Psoas muscle (tissue), 8 donors: ENCODE results near the gene NOX5. TPM values are rescaled to one million over a fixed set of nuclear protein-coding genes. Genes with fewer than 3 reads are reported as not detected.

Experiments used
- ATAC-seq, 4 donors: fragments of 200-7000 bp; cut with Tn5 transposase; one replicate each; pipeline ENCODE4 v1.9.1; 2020; ENCODE audit warnings: moderate library complexity in 3 of 4, mild to moderate bottlenecking in 2 of 4
- DNase-seq, 2 donors: peaks; one replicate each; pipeline ENCODE4 v3.0.0-alpha.2; 2020
- H3K27ac ChIP-seq: fragments of 200-600 bp; one replicate; pipeline ENCODE4 v1.8.0; 2022
- H3K27me3 ChIP-seq, 3 donors: fragments of 200-600 bp in 1 of 3; one replicate each; pipeline versions ENCODE4 v1.6.1 to v1.8.0; 2013 to 2022; ENCODE audit warnings: low read length in 2 of 3, mild to moderate bottlenecking in 2 of 3, moderate library complexity in 1 of 3; ENCODE audit not compliant: insufficient read depth in 3 of 3
- H3K36me3 ChIP-seq, 2 donors: fragments of 200-600 bp in 1 of 2; one replicate each; pipeline versions ENCODE4 v1.6.1 to v1.8.0; 2013 to 2022; ENCODE audit warnings: low read depth in 1 of 2, mild to moderate bottlenecking in 1 of 2, moderate library complexity in 1 of 2; ENCODE audit not compliant: insufficient read depth in 1 of 2
- H3K4me1 ChIP-seq: fragments of 200-600 bp; one replicate; pipeline ENCODE4 v1.8.0; 2022
- H3K4me3 ChIP-seq: fragments of 200-600 bp; one replicate; pipeline ENCODE4 v1.8.0; 2022; ENCODE audit warnings: mild to moderate bottlenecking
- H3K9me3 ChIP-seq: fragments of 200-600 bp; one replicate; pipeline ENCODE4 v1.8.0; 2022
- WGBS, 3 donors: extraction: QIAGEN DNeasy Blood & Tissue Kit; methylation state at CpG; one replicate each; pipeline versions ENCODE4 v1.1.6 to v1.1.7; 2013; 5-methylcytosine and 5-hydroxymethylcytosine counted together
- intact Hi-C, 2 donors: fragments of 100-400 bp; cut with DNase I; formaldehyde crosslinking; loops; one replicate each; pipeline versions ENCODE4 v1.11.0 to v1.14.2; 2022
- polyA plus RNA-seq, 3 donors: library from polyadenylated mRNA; stranded (reverse); fragments of 200-250 nt; gene quantifications; one replicate each; pipeline ENCODE4 v1.2.3, GENCODE V29; 2013
- total RNA-seq, 4 donors: library from RNA; stranded (reverse); fragmentation: NEBNext Ultra II Directional in 2 of 4; extraction: Animal tissue kit (Norgen Biotek cat#: 25700) in 2 of 4; gene quantifications; one replicate each; pipeline versions ENCODE4 v1.2.1 to v1.2.4, GENCODE V29; 2021 to 2023
- TF ChIP-seq, protein P1 (sequence below): fragments of 200-600 bp; IDR thresholded peaks from one replicate; pipeline ENCODE4 v1.8.0; 2022; ENCODE audit warnings: antibody characterized with exemption
- donor health status: healthy with polysubstance abuse.
- donor health status: DM: no; HTN: no; CAD: no; lungs with moderate emphysema.
- donor health status: Bipolar disorder and iron deficiency.
- donor health status: healthy.
- donor health status: DM: yes; HTN: yes; CAD: no.
- donor health status: DM: no; HTN: no; CAD: no.
- donor health status: DM: no; HTN: no; CAD: no.
- donor health status: DM: yes; HTN: yes; CAD: no.

NOX5 gene
- total and polyA plus RNA-seq, 7 donors, result 0.03 to 0.13 (median 0.04) TPM; not detected in 3

DNA sequence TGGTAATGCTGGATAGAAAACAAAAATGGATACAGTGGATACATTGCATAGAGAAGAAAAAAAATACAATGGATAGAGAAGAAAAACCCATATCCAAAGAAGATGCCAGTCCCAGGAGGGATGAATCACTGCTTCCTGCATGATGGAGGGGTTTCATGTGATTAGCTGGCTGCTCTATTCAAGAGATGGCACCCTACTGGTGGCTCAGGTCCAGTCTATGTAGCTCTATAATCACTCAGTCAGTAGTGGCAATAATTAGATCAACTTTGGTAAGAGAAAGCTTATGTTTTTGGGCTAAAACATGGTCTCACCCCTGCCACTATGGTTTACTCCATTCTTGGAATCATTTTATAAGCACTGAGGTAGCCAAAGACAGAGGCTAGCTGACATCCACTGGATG is 33.7 kb upstream of the NOX5 start:
- DNase-seq (no peak), ATAC-seq (no peak)
- no peaks in the 10 kb centered on the region for H3K36me3 ChIP-seq
- intact Hi-C loops, result no loop called here
- TF ChIP-seq, protein P1, sequence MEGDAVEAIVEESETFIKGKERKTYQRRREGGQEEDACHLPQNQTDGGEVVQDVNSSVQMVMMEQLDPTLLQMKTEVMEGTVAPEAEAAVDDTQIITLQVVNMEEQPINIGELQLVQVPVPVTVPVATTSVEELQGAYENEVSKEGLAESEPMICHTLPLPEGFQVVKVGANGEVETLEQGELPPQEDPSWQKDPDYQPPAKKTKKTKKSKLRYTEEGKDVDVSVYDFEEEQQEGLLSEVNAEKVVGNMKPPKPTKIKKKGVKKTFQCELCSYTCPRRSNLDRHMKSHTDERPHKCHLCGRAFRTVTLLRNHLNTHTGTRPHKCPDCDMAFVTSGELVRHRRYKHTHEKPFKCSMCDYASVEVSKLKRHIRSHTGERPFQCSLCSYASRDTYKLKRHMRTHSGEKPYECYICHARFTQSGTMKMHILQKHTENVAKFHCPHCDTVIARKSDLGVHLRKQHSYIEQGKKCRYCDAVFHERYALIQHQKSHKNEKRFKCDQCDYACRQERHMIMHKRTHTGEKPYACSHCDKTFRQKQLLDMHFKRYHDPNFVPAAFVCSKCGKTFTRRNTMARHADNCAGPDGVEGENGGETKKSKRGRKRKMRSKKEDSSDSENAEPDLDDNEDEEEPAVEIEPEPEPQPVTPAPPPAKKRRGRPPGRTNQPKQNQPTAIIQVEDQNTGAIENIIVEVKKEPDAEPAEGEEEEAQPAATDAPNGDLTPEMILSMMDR, result no peak
- H3K27me3 ChIP-seq, result peaks cover 0 to 7% (median 3%) of the 10 kb centered on the region in 3 donors
- no peaks in the 10 kb centered on the region for H3K4me1 ChIP-seq
- H3K9me3 ChIP-seq, result no peaks in the 10 kb centered on the region
- no peak overlapping the region for H3K4me3 ChIP-seq
- H3K27ac ChIP-seq, result no peak overlapping the region

DNA sequence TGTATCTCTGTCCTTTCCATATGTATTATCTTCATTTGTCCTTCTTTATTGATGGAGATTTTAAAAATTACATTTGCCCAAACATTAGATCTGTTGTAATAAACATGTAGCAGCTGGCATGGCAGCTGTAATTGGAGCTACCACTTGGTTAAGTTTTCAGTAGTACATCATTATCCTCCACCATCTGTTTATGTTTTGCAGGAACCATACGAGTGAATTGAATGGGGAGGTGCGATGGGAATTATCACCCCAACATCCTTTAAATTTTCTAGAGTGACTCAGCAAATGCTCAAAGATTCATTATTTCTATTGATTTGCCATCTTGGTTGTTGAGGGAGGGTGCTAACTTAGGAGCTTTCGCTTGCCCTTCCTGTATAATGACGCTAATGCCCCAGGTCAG is 32.6 kb upstream of the NOX5 start:
- WGBS, 3 donors, result 68 to 74% (median 70%) methylated on average over 4 of the region's 4 CpGs
- TF ChIP-seq, protein P1, result no peak
- intact Hi-C loops, result no loop called here

DNA sequence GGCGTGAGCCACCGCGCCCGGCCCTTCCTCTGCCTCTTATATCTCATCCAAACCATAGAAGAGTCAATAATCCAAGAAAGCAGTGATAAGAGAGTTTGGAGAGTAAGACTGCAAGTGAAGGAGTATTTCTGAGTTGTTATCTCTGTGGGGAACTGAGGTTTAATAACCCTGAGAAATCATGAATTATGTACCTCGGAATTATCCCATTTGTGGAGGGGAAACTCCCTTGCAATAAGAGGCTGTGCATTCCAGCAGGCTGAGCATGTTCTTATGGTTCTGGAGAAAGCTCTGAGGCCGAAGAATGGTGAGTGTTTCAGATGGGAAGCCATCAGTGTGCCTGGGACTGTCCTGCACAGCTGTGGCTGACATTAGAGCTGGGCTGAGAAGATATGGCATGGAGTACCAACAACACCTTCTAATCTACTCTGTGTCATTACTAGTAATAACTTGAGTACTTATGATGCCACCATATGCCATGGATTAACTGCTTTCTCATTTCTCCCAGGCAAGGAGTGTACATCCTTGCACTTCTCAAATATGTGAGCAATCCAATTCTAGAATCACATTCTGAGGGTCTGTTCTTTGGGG is 31.4 kb upstream of the NOX5 start:
- Histone ChIP-seq H3K27me3 (peaks cover 0 to 7% (median 3%) of the 10 kb centered on the region in 3 donors), H3K4me3 (no peak overlapping the region), H3K4me1 (no peaks in the 10 kb centered on the region), H3K36me3 (no peaks in the 10 kb centered on the region), H3K9me3 (no peaks in the 10 kb centered on the region), H3K27ac (no peak overlapping the region)
- ATAC-seq (no peak), DNase-seq (no peak)
- 87 to 93% (median 90%) methylated on average over 6 of the region's 6 CpGs for WGBS, 3 donors
- intact Hi-C loops, result no loop called here
- TF ChIP-seq, protein P1, result no peak

More for the DNA sequence above, 32.6 kb upstream of the NOX5 start:
- ATAC-seq (no peak), DNase-seq (no peak)
- Histone ChIP-seq H3K36me3 (no peaks in the 10 kb centered on the region), H3K9me3 (no peaks in the 10 kb centered on the region), H3K4me3 (no peak overlapping the region), H3K27me3 (peaks cover 0 to 7% (median 3%) of the 10 kb centered on the region in 3 donors), H3K4me1 (no peaks in the 10 kb centered on the region), H3K27ac (no peak overlapping the region)

GRCh38 chr15:68983961-68984481 is 30.5 kb upstream of the NOX5 start:
- TF ChIP-seq, protein P1, result no peak
- H3K27ac ChIP-seq, result no peak overlapping the region
- ATAC-seq, result no peak
- no peaks in the 10 kb centered on the region for H3K4me1 ChIP-seq
- no peak for DNase-seq
- H3K27me3 ChIP-seq, result peaks cover 0 to 7% (median 3%) of the 10 kb centered on the region in 3 donors
- no peak overlapping the region for H3K4me3 ChIP-seq
- H3K36me3 ChIP-seq, result no peaks in the 10 kb centered on the region
- WGBS, 3 donors, result 47 to 65% (median 53%) methylated on average over 4 of the region's 4 CpGs
- H3K9me3 ChIP-seq, result no peaks in the 10 kb centered on the region
- intact Hi-C loops, result no loop called here

DNA sequence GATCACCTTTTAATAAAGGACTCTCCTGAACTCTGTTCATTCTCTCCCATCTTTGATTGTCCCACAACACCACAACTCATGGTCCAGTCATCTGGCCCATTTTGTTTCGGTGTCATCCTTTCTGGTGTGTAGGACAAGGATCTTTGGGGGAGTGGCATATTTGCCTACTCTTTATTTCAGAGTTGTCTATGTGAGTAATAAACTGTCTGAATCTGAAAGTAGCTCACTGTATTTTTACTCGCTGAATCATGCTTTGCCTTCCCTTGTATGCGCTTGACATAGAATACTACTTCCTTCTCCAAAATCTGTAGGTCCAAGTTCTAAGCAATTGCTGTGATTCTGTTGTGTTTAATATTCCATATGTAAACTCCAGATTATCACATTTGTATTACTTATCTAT is 29.9 kb upstream of the NOX5 start:
- H3K9me3 ChIP-seq, result no peaks in the 10 kb centered on the region
- TF ChIP-seq, protein P1, result no peak
- 96 to 97% (median 96%) methylated on average over 3 of the region's 3 CpGs for WGBS, 3 donors
- no peak overlapping the region for H3K4me3 ChIP-seq
- H3K27me3 ChIP-seq, result peaks cover 0 to 7% (median 3%) of the 10 kb centered on the region in 3 donors
- H3K27ac ChIP-seq, result no peak overlapping the region
- no peaks in the 10 kb centered on the region for H3K4me1 ChIP-seq
- DNase-seq (no peak), ATAC-seq (no peak)
- intact Hi-C loops, result no loop called here
- H3K36me3 ChIP-seq, result no peaks in the 10 kb centered on the region
